Measurements from ENCODE around the gene WDPCP.

DNA sequence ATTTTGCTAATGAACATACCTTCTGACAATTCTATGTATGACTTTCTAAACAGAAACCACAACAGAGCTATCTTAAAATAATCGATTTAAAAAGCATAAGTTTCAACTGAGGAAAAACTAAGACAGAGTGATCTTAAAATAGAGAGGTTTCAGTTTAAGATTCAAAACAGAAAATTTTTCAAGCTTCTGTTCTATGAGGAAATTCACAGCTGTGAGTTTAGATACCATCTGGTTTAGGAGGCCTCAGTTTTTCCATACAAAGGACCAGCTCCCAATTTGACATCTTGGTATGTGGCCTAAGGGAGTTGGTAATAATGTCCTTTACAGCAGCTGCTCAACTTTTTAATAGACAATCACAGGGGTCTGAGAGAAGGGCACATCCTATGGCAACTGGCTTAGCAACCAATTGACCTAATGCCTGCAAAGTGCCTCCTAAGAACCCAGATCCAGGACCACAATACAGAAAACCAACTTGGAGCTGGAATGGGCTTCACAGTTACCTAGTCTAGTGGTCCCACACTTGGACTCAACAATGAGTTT, 40.2 kb upstream of the WDPCP start:
- TF ChIP-seq, protein P1, sequence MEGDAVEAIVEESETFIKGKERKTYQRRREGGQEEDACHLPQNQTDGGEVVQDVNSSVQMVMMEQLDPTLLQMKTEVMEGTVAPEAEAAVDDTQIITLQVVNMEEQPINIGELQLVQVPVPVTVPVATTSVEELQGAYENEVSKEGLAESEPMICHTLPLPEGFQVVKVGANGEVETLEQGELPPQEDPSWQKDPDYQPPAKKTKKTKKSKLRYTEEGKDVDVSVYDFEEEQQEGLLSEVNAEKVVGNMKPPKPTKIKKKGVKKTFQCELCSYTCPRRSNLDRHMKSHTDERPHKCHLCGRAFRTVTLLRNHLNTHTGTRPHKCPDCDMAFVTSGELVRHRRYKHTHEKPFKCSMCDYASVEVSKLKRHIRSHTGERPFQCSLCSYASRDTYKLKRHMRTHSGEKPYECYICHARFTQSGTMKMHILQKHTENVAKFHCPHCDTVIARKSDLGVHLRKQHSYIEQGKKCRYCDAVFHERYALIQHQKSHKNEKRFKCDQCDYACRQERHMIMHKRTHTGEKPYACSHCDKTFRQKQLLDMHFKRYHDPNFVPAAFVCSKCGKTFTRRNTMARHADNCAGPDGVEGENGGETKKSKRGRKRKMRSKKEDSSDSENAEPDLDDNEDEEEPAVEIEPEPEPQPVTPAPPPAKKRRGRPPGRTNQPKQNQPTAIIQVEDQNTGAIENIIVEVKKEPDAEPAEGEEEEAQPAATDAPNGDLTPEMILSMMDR (IDR thresholded peaks at IDR 0.05), result no peak
- no peak for TF ChIP-seq POLR2A (IDR thresholded peaks at IDR 0.05)

Measured in ovary (tissue), 3 donors.